ENCODE results near the gene FHAD1. TPM values are rescaled to one million over a fixed set of nuclear protein-coding genes. Genes with fewer than 3 reads are reported as not detected.

FHAD1 gene
- total RNA-seq, 3 donors from 2014 or later (not counting 1 experiment from before 2014, with no cell fraction given): 0.72 to 1.9 (median 1.7) TPM

DNA sequence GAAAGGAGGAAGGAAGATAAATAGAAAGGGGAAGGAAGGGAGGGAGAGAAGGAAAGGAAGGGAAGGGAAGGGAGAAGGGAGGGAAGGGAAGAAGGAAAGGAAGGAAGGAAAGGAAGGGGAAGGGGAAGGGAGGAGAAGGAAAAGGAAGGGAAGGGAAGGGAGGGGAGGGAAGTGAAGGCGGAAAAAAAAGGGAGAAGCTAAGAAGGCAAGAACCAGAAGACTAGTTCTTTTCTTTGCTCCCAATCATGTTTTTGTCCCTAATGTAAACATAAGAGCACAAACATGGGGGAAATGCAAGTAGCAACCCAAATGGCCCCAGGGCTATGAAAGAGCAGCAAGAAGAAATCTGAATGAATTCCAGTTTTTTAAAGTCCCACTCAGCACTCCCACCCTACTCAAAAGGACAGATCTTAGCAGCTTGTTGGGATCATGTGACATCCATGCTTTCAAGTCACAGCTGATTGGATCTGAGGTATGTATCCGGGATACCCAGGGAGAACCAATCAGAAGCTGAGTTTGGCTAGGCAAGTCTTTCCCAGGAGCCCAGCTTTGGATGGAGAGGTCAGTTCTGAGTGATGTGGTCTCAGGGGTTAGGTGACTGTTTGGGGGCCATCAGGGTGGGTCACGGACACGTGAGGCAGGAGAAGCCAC is 24.2 kb upstream of the FHAD1 start:
- WGBS (ENCODE audit: insufficient coverage): 91% methylated on average over 4 of the region's 4 CpGs
- peaks cover 0 to 13% of the 10 kb centered on the region in 2 donors for H3K27me3 Mint-ChIP-seq (ENCODE audit: low read depth in 2 of 2)
- H3K36me3 Mint-ChIP-seq: no peaks in the 10 kb centered on the region
- DNase-seq (no peak), ATAC-seq (no peak)
- TF ChIP-seq, protein P1, sequence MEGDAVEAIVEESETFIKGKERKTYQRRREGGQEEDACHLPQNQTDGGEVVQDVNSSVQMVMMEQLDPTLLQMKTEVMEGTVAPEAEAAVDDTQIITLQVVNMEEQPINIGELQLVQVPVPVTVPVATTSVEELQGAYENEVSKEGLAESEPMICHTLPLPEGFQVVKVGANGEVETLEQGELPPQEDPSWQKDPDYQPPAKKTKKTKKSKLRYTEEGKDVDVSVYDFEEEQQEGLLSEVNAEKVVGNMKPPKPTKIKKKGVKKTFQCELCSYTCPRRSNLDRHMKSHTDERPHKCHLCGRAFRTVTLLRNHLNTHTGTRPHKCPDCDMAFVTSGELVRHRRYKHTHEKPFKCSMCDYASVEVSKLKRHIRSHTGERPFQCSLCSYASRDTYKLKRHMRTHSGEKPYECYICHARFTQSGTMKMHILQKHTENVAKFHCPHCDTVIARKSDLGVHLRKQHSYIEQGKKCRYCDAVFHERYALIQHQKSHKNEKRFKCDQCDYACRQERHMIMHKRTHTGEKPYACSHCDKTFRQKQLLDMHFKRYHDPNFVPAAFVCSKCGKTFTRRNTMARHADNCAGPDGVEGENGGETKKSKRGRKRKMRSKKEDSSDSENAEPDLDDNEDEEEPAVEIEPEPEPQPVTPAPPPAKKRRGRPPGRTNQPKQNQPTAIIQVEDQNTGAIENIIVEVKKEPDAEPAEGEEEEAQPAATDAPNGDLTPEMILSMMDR (IDR thresholded peaks at IDR 0.05): no peak
- no peak overlapping the region for H3K4me3 Mint-ChIP-seq
- no peak overlapping the region for H3K27ac Mint-ChIP-seq
- Histone ChIP-seq H3K9me3 (ENCODE audit: control insufficient read depth, insufficient read depth, low read length) (no peaks in the 10 kb centered on the region), H3K4me1 (ENCODE audit: control insufficient read depth, insufficient read depth, low read length) (peaks cover 11% of the 10 kb centered on the region), H3K27me3 (ENCODE audit: control insufficient read depth, insufficient read depth, low read length) (no peaks in the 10 kb centered on the region), H3K27ac (ENCODE audit: low read length) (no peak overlapping the region), H3K4me3 (ENCODE audit: low read length) (no peak overlapping the region), H3K36me3 (ENCODE audit: control insufficient read depth, insufficient read depth, low read length) (no peaks in the 10 kb centered on the region)
- intact Hi-C loops (cut with micrococcal nuclease): no loop called here
- H3K4me1 Mint-ChIP-seq: peaks cover 17 to 18% of the 10 kb centered on the region in 2 donors
- H3K9me3 Mint-ChIP-seq: no peaks in the 10 kb centered on the region

DNA sequence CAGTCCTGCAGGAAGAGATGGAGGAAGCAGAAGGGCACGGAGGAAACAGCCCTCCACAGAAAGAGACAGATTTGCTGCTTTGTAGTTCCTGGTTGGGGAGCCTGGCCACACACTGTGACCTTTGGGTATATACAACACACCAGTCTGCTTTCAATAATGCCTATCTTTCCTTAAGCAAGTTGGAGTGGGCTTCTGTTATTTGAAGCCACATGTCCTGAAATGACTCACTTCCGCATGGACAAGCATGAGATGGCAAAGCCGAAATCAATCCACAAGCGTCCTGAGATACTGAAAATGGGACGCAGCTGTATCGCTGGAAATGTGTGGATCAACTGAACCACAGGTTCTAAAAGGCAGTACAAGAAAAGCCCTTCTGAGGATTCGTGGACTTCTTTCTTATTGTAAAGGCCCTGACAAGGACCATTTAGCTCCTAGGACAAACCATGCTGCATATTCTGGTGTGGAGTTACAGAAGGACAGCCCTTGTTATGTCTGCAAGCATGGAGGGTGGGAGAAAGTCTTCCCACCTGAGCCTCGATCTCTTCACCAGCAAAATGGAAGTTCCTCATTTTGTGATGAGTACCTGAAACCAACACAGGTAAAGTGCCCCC is 22.7 kb upstream of the FHAD1 start:
- Histone ChIP-seq H3K4me3 (ENCODE audit: low read length) (no peak overlapping the region), H3K27me3 (ENCODE audit: control insufficient read depth, insufficient read depth, low read length) (no peaks in the 10 kb centered on the region), H3K4me1 (ENCODE audit: control insufficient read depth, insufficient read depth, low read length) (no peaks in the 10 kb centered on the region), H3K9me3 (ENCODE audit: control insufficient read depth, insufficient read depth, low read length) (no peaks in the 10 kb centered on the region), H3K36me3 (ENCODE audit: control insufficient read depth, insufficient read depth, low read length) (no peaks in the 10 kb centered on the region), H3K27ac (ENCODE audit: low read length) (no peak overlapping the region)
- Mint-ChIP-seq H3K27ac (peak overlapping the region in 1 of 2 donors; percentile 9), H3K27me3 (ENCODE audit: low read depth in 2 of 2) (peaks cover 0 to 13% of the 10 kb centered on the region in 2 donors), H3K9me3 (no peaks in the 10 kb centered on the region), H3K4me3 (no peak overlapping the region), H3K4me1 (peaks cover 1 to 2% of the 10 kb centered on the region in 2 donors), H3K36me3 (no peaks in the 10 kb centered on the region)
- TF ChIP-seq, protein P1 (IDR thresholded peaks at IDR 0.05): no peak
- WGBS (ENCODE audit: insufficient coverage): 65% methylated on average over 8 of the region's 8 CpGs
- no peak for DNase-seq
- intact Hi-C loops (cut with micrococcal nuclease): no loop called here
- ATAC-seq: no peak

DNA sequence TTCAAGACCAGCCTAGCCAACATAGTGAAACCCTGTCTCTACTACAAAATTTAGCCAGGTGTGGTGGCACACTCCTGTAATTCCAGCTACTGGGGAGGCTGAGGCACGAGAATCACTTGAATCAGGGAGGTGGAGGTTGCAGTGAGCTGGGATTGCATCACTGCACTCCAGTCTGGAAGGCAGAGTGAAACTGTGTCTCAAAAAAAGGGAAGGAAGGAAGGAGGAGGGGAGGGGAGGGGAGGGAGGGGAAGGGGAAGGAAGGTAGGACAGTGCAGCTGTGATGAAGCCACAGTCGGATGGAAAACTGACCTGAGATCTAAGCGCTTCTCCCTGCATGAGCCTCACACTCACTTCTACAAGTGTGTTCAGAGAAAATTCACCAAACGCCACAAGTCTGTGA is 22.0 kb upstream of the FHAD1 start:
- Mint-ChIP-seq H3K27ac (peak overlapping the region in 1 of 2 donors; percentile 9), H3K9me3 (no peaks in the 10 kb centered on the region), H3K4me1 (no peaks in the 10 kb centered on the region), H3K27me3 (ENCODE audit: low read depth in 2 of 2) (peaks cover 0 to 13% of the 10 kb centered on the region in 2 donors), H3K4me3 (no peak overlapping the region), H3K36me3 (no peaks in the 10 kb centered on the region)
- H3K27ac ChIP-seq (ENCODE audit: low read length): no peak overlapping the region
- H3K36me3 ChIP-seq (ENCODE audit: control insufficient read depth, insufficient read depth, low read length): no peaks in the 10 kb centered on the region
- DNase-seq (no peak), ATAC-seq (no peak)
- no peaks in the 10 kb centered on the region for H3K9me3 ChIP-seq (ENCODE audit: control insufficient read depth, insufficient read depth, low read length)
- intact Hi-C loops (cut with micrococcal nuclease): no loop called here
- WGBS (ENCODE audit: insufficient coverage): 70% methylated on average over 4 of the region's 4 CpGs
- no peak overlapping the region for H3K4me3 ChIP-seq (ENCODE audit: low read length)
- TF ChIP-seq, protein P1 (IDR thresholded peaks at IDR 0.05): no peak
- H3K4me1 ChIP-seq (ENCODE audit: control insufficient read depth, insufficient read depth, low read length): no peaks in the 10 kb centered on the region
- no peaks in the 10 kb centered on the region for H3K27me3 ChIP-seq (ENCODE audit: control insufficient read depth, insufficient read depth, low read length)
